Pancreas (tissue), 10 donors: ENCODE results near the gene RIMBP2. TPM values are rescaled to one million over a fixed set of nuclear protein-coding genes. Genes with fewer than 3 reads are reported as not detected.

ENCODE experiments used
- ATAC-seq, 4 donors: fragments of 200-7000 bp; cut with Tn5 transposase; one replicate each; pipeline versions ENCODE4 v1.8.0 to v1.9.1; 2020; ENCODE audit warnings: mild to moderate bottlenecking in 4 of 4, moderate library complexity in 4 of 4
- DNase-seq, 6 donors: peaks; one replicate each; pipeline ENCODE4 v3.0.0-alpha.2; 2020
- FAIRE-seq: peaks from 2 replicates; lab custom pipeline; 2012; peaks lifted over from hg19 to GRCh38; lab: Jason Lieb, UNC
- H3K27ac ChIP-seq, 4 donors: fragments of 200-600 bp; sonication (generic); 1 replicate in 3 of 4; 2 replicates in 1 of 4; pipeline versions ENCODE4 v1.5.0 to v1.8.0; 2020
- H3K27me3 ChIP-seq, 4 donors: fragments of 200-600 bp; one replicate each; pipeline ENCODE4 v1.8.0; 2021
- H3K36me3 ChIP-seq, 3 donors: fragments of 200-600 bp; sonication (generic) in 1 of 3; one replicate each; pipeline versions ENCODE4 v1.5.0 to v1.8.0; 2020 to 2021
- H3K4me1 ChIP-seq, 3 donors: fragments of 200-600 bp; one replicate each; pipeline ENCODE4 v1.8.0; 2021
- H3K4me3 ChIP-seq, 4 donors: fragments of 200-600 bp; sonication (generic) in 2 of 4; one replicate each; pipeline versions ENCODE4 v1.5.0 to v1.8.0; 2020 to 2021
- H3K9me3 ChIP-seq, 4 donors: fragments of 200-600 bp; one replicate each; pipeline ENCODE4 v1.8.0; 2021
- CTCF ChIP-seq, 4 donors: fragments of 200-600 bp; sonication (generic) in 3 of 4; IDR thresholded peaks; one replicate each; pipeline versions ENCODE4 v1.5.0 to v1.8.0; 2021; ENCODE audit warnings: antibody characterized with exemption in 4 of 4
- WGBS, 2 donors: extraction: QIAGEN DNeasy Blood & Tissue Kit; methylation state at CpG; one replicate each; pipeline ENCODE4 v1.1.7; 2013; 5-methylcytosine and 5-hydroxymethylcytosine counted together
- intact Hi-C, 3 donors: fragments of 100-400 bp; cut with DNase I; formaldehyde crosslinking; loops; one replicate each; pipeline versions ENCODE4 v1.11.1 to v1.14.2; 2022
- polyA plus RNA-seq, 2 donors: library from polyadenylated mRNA; stranded (reverse); fragments of 200-250 nt; gene quantifications; one replicate each; pipeline ENCODE4 v1.2.3, GENCODE V29; 2013
- total RNA-seq, 6 donors: library from RNA; stranded (reverse); fragmentation: NEBNext Ultra II Directional in 4 of 6; extraction: Animal tissue kit (Norgen Biotek cat#: 25700) in 4 of 6; gene quantifications; one replicate each; pipeline versions ENCODE4 v1.2.1 to v1.2.4, GENCODE V29; 2021 to 2023
- donor health status: healthy with polysubstance abuse.
- donor health status: DM: no; HTN: no; CAD: no; lungs with moderate emphysema.
- donor health status: DM: no; HTN: no; CAD: no.
- donor health status: control.
- donor health status: control.
- donor health status: Bipolar disorder and iron deficiency.
- donor health status: DM: yes; HTN: yes; CAD: no.
- donor health status: DM: no; HTN: no; CAD: no.
- donor health status: DM: no; HTN: no; CAD: no.
- donor health status: DM: yes; HTN: yes; CAD: no.

Gene RIMBP2
- total and polyA plus RNA-seq, 8 donors = 1.6 to 14.9 (median 3.9) TPM

- intact Hi-C loops = no loop called here
- FAIRE-seq = no peak
- no peak overlapping the region for H3K27ac ChIP-seq
- no peak overlapping the region for H3K4me3 ChIP-seq
- 54 to 66% methylated on average over 5 of the region's 5 CpGs for WGBS, 2 donors
- H3K9me3 ChIP-seq = no peaks in the 10 kb centered on the region
- no peaks in the 10 kb centered on the region for H3K4me1 ChIP-seq
- H3K36me3 ChIP-seq = no peaks in the 10 kb centered on the region
- no peak for TF ChIP-seq CTCF (IDR thresholded peaks at IDR 0.05)
- no peak for ATAC-seq
- no peak for DNase-seq
- H3K27me3 ChIP-seq = no peaks in the 10 kb centered on the region
Measured at GRCh38 chr12:130504840-130505175, 211.3 kb downstream of the RIMBP2 start.

- WGBS, 2 donors = 52 to 61% methylated on average over 18 of the region's 18 CpGs
- H3K27ac ChIP-seq = no peak overlapping the region
Measured at GRCh38 chr12:130504110-130504839, 211.8 kb downstream of the RIMBP2 start.

GRCh38 chr12:130501821-130502220 is 214.3 kb downstream of the RIMBP2 start:
- no peaks in the 10 kb centered on the region for H3K4me1 ChIP-seq
- H3K27me3 ChIP-seq = no peaks in the 10 kb centered on the region
- DNase-seq (no peak), FAIRE-seq (no peak), ATAC-seq (no peak)
- no peak overlapping the region for H3K4me3 ChIP-seq
- no peak for TF ChIP-seq CTCF (IDR thresholded peaks at IDR 0.05)
- intact Hi-C loops = no loop called here
- 62 to 77% methylated on average over 8 of the region's 8 CpGs for WGBS, 2 donors
- no peaks in the 10 kb centered on the region for H3K36me3 ChIP-seq
- no peak overlapping the region for H3K27ac ChIP-seq
- no peaks in the 10 kb centered on the region for H3K9me3 ChIP-seq

More at GRCh38 chr12:130504110-130504839, 211.8 kb downstream of the RIMBP2 start:
- FAIRE-seq = no peak
- DNase-seq = no peak
- Histone ChIP-seq H3K36me3 (no peaks in the 10 kb centered on the region), H3K9me3 (no peaks in the 10 kb centered on the region), H3K4me3 (no peak overlapping the region), H3K4me1 (no peaks in the 10 kb centered on the region), H3K27me3 (no peaks in the 10 kb centered on the region)
- intact Hi-C loops = no loop called here
- no peak for TF ChIP-seq CTCF (IDR thresholded peaks at IDR 0.05)
- no peak for ATAC-seq

- H3K4me3 ChIP-seq = no peak overlapping the region
- ATAC-seq (no peak), DNase-seq (no peak), FAIRE-seq (no peak)
- intact Hi-C loops = no loop called here
- no peaks in the 10 kb centered on the region for H3K9me3 ChIP-seq
- WGBS, 2 donors = 58 to 67% methylated on average over 16 of the region's 16 CpGs
- no peaks in the 10 kb centered on the region for H3K36me3 ChIP-seq
- no peaks in the 10 kb centered on the region for H3K4me1 ChIP-seq
- no peaks in the 10 kb centered on the region for H3K27me3 ChIP-seq
- TF ChIP-seq CTCF (IDR thresholded peaks at IDR 0.05) = no peak
- no peak overlapping the region for H3K27ac ChIP-seq
Measured at GRCh38 chr12:130500835-130501330, 215.2 kb downstream of the RIMBP2 start.

GRCh38 chr12:130499474-130499873 is 216.6 kb downstream of the RIMBP2 start:
- H3K4me3 ChIP-seq = no peak overlapping the region
- H3K4me1 ChIP-seq = no peaks in the 10 kb centered on the region
- FAIRE-seq (no peak), DNase-seq (no peak), ATAC-seq (no peak)
- intact Hi-C loops = no loop called here
- H3K27me3 ChIP-seq = no peaks in the 10 kb centered on the region
- no peak for TF ChIP-seq CTCF (IDR thresholded peaks at IDR 0.05)
- H3K36me3 ChIP-seq = no peaks in the 10 kb centered on the region
- H3K9me3 ChIP-seq = no peaks in the 10 kb centered on the region
- no peak overlapping the region for H3K27ac ChIP-seq
- 43 to 63% methylated on average over 4 of the region's 4 CpGs for WGBS, 2 donors
